GM18505 (cell line): Measurements from ENCODE around the gene DCLRE1B.

ENCODE experiments used
- ATAC-seq: cut with Tn5 transposase; IDR thresholded peaks from one replicate; pipeline ENCODE4 v1.9.1; 2021; ENCODE audit not compliant: unreplicated experiment
- POLR2A ChIP-seq: IDR thresholded peaks from 4 replicates; pipeline ENCODE4 v1.6.1; 2011; ENCODE audit warnings: borderline replicate concordance; ENCODE audit not compliant: insufficient read depth, insufficient read length; ENCODE audit errors: extremely low read depth

DCLRE1B gene

DNA sequence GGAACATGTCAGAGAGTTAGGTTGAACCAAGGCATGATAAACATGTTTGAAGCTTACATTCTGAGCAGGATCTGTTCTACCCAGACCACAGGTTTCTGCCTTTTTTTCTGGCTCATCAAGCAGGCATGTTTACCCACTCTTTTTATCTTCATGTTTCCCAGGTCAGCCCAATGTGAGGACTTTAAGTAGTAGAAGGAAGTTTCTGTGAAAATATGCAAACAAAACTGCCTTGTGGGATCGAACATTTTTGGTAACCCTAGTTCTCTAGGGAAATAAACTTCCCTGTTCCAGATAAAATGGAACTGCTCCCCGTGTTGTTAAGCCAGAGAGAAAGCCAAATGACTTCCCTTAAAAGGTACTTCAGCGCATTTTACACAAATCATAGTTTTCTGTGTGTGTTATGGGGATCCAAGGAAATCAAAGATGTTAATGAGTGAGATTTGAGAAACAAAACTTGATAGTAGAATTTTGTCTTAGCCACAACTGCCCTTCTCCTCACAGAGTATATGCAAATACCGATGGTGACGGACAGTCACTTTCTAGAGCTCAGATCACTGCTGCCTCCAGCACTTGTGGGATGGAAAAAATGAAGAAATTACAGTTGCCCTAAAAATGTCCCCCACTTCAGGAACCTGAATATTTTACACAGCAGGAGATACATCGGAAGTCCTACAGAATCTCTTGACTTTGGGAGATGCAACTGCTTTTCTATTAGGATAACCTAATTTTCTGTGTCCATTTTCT lies 23.2 kb downstream of the DCLRE1B start:
- no peak for TF ChIP-seq POLR2A
- ATAC-seq = no peak

DNA sequence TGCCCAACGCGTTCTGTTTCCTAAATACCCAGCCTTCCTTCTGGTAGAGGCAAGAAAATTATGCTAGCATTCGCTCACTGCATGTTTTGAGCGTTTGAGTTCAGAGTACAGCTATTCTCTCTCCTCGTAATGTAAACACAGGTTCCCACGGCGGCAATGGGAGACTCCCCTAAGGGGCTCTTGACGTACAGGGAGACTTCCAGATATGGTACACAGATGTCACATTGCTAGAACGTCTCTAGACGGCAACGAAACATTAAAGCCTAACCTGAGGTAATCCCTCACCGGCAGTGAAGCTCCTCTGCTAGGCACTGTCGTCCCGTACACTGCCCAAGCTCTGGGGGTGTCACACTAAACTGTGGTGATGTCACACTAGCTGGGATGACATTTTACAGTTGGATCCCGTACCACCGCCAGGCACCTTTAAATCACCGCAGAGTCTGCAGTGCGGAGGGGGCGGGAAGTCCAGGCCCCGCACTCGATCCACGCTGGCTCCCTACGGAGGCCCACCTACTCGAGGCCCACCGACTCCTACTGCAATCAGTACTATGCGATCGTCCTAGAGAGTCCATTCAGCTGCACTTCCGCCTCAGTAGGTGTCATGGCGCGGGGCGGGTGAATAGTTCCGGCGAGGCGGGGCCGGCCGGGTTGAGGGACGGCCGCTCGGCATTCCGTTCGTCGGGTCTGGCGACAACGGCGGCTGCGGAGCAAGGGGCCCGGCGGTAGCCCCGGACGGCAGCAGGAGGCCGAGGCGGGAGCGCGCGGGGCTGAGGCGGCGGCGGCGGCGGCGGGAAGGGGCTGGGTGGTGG lies 24.0 kb downstream of the DCLRE1B start, which contains the start of gene HIPK1:
TSS of gene HIPK1 (plus strand) at position 384 of the 809 bp plus-strand sequence.
- peak; percentile 79 for TF ChIP-seq POLR2A
- peak; percentile 65 for ATAC-seq

DNA sequence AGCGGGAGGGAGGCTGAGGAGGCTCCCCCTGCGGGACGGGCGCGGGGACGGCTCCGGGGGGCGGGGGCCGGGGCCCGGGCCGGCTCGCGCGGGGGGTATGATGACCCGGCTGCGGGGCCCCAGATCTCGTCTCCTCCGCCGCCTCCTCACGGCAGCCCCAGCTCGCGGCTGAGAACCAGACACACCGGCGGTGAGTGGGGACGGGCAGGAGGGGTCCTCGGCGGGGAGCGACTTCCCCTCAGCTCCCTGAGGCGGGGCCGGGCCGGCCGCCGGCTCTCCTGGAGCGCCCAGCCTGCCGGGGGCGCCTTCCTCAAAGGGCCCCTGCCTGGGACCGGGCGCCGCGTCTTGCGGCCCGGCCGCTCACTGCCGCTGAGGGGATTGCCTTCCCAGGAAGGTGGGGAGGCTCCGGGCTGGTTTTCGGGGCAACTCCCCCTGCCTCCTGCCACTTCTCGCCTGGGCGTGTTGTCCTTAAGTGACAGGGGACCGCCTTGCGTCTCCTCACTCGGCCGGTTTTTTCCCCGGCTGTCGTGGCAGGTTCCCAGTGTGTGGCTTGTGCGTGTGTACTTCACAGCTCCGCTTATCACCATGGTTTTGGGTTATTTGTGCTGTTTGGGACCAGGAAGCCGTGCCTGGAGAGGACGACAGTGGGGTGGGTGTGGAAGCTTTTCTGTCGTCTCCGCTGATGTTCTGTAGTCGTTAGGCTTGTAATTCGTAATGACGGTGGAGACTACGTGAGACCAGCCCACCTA lies 24.8 kb downstream of the DCLRE1B start:
- no peak for TF ChIP-seq POLR2A
- peak; percentile 41 for ATAC-seq

DNA sequence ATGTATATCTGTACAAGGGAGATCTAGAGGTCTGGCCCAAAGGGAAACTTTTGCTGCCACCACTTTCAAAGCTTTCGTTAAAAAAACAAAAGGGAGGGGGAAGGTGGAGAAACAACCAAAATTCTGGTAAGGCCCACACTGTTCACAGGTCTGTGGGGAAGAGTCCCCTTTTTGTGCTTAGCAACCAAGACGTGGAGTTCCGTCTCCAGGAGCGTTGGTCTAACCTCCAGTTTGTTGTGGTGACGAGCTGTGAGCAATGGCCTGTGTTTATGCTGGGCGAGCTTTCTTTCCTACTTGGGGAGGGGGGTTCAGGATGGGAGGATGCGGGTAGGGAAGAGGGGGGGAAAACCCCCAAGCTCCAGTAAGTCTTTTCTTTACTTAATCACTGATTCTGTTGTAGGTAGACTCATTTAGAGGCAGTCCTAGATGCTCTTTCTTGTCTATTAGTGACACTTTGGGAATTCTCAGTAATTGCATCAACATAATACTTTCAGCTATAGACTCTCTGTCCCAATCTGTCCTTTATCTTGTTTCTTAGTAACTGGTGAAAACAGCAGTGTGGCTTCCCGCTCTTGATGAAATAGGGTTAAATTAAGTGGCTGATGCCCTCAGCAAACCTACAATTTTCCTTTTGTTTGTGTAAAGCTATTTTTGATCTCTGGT lies 25.5 kb downstream of the DCLRE1B start:
- TF ChIP-seq POLR2A = no peak
- peak; percentile 18 for ATAC-seq

DNA sequence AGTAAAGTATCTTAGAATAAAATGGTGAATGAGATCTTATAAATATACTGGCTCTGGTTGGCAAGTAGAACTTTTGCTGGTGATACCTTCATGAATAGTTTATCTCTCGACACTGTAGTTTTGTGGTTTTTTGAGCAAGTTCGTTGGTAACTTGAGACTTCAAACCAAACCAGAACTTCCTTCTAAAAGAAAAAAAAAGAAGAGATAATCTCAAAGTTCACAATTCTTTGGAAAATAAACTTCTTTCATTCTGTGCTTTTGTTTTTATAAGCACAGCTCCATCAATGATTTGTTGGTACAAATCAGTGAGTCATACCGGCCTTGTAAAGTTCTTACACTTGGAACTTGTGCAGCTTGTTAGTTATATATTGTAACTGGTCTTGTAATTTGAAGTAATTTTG lies 26.3 kb downstream of the DCLRE1B start:
- no peak for TF ChIP-seq POLR2A
- ATAC-seq = no peak

DNA sequence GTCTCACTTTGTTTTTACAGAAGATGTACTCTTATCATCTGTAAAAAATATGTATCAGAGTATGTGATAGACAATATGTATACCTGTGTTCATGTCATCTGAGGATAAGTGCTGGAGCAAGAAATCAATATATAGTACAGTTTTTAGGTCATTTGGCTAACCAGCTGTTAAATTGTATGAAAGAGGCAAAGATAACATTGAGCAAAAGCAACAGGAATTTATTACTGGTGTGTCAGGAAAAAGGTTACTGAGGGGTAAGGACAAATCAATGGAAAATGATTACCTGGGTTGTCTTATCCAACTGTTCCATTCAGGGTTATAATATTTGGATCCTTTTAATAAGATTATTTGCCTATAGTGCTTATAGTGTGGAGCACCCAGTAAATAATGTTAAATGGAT lies 28.9 kb downstream of the DCLRE1B start:
- no peak for ATAC-seq
- TF ChIP-seq POLR2A = no peak

DNA sequence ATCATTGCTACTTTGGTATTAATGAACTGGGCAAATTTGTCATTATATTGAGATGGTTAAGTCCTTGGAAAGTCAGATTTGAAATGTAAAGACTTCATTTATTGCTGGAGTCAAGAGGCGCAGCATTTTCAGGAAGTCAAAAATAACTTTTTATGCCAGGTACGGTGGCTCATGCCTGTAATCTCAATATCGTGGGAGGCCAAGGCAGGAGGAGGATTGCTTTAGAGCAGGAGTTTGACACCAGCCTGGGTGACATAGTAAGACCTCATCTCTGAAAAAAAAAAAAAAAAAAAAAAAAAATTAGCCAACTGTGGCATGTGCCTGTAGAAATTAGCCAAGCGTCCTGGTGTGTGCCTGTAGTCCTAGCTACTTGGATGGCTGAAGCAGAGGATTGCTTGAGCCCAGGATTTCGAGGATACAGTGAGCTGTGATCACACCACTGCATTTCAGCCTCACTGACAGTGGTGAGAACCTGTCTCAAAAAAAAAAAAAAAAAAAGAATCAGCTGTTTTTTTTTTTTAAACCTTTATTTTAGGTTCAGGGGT lies 29.5 kb downstream of the DCLRE1B start:
- no peak for TF ChIP-seq POLR2A
- ATAC-seq = no peak

DNA sequence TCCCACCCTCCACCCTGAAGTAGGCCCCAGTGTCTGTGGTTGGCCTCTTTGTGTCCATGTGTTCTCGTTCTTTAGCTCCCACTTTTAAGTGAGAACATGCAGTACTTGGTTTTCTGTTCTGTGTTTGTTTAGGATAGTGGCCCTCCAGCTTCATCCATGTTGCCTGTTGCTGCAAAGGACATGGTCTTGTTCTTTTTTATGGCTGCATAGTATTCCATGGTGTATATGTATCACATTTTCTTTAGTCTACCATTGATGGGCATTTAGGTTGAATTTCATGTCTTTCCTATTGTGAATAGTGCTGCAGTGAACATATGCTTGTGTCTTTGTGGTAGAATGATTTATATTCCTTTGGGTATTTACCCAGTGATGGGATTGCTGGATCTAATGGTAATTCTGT lies 30.1 kb downstream of the DCLRE1B start:
- no peak for ATAC-seq
- no peak for TF ChIP-seq POLR2A

DNA sequence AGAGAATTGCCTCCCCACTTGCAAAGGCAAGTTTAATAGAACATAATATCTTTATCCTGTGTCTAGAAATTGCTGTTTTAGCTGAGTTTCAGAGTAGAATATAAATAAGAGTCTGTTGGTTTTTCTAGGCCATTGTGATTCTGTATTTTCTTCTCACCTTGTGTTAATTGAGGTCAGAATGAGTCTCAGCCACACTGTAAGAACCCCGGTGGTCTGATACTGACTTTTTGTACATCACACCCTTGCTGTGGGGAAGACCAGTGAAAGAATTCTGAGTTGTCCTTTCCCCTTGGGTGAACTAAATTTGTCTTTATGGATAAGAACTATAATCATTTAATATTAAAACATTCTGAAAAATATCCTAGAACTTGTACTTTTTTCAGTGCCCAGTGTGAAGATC lies 30.8 kb downstream of the DCLRE1B start:
- no peak for ATAC-seq
- no peak for TF ChIP-seq POLR2A

DNA sequence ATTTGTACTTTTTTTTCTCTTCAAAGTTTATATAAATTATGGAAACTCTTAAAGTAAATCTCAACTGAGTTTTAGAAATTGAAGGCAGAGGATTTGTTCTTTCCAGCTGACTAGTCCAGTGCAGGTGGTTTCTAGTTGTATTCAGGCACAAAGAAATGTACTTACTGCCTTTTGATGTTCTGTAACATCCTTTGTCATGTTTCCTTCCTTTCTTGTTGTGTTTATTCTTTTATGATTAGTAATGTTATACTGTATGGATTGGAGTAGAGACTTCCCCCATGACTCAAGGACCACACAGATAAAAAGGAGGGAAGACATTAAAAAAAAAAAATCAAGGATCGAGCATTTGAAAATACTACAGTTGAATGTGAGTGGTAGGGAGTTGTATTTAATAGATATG lies 32.0 kb downstream of the DCLRE1B start:
- no peak for TF ChIP-seq POLR2A
- ATAC-seq = no peak

DNA sequence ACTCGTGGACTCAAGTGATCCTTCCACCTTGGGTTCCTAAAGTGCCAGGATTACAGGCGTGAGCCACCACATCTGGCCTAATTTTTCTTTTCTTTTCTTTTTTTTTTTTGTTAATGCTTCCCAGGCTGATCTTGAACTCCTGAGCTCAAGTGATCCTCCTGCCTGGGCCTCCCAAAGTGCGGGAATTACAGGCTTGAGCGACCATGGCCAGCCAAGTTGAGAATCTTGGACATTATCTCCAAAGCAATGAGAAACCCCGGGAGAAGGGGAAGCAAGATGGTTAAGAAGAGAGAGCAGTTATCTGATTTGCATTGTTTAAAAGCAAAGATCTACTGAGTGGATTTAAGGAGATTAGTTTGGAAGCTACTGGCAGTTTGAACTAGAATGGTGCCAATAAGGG lies 33.1 kb downstream of the DCLRE1B start:
- ATAC-seq = no peak
- TF ChIP-seq POLR2A = no peak

DNA sequence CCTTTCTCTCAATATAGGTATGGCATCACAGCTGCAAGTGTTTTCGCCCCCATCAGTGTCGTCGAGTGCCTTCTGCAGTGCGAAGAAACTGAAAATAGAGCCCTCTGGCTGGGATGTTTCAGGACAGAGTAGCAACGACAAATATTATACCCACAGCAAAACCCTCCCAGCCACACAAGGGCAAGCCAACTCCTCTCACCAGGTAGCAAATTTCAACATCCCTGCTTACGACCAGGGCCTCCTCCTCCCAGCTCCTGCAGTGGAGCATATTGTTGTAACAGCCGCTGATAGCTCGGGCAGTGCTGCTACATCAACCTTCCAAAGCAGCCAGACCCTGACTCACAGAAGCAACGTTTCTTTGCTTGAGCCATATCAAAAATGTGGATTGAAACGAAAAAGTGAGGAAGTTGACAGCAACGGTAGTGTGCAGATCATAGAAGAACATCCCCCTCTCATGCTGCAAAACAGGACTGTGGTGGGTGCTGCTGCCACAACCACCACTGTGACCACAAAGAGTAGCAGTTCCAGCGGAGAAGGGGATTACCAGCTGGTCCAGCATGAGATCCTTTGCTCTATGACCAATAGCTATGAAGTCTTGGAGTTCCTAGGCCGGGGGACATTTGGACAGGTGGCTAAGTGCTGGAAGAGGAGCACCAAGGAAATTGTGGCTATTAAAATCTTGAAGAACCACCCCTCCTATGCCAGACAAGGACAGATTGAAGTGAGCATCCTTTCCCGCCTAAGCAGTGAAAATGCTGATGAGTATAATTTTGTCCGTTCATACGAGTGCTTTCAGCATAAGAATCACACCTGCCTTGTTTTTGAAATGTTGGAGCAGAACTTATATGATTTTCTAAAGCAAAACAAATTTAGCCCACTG lies 35.5 kb downstream of the DCLRE1B start:
- ATAC-seq = no peak
- no peak for TF ChIP-seq POLR2A
